ENCODE results near the gene VPS29. TPM values are rescaled to one million over a fixed set of nuclear protein-coding genes. Genes with fewer than 3 reads are reported as not detected.

Gene VPS29
- total RNA-seq, 4 donors from 2014 or later, result 81.1 to 124 (median 106) TPM

- Histone ChIP-seq H3K27ac (peak overlapping the region in 3 of 4 donors; percentile 19 to 62 (median 55)), H3K9me3 (no peaks in the 10 kb centered on the region), H3K36me3 (peaks cover 0 to 41% (median 0%) of the 10 kb centered on the region in 3 donors), H3K4me3 (no peak overlapping the region), H3K27me3 (no peaks in the 10 kb centered on the region), H3K4me1 (peaks cover 0 to 29% (median 0%) of the 10 kb centered on the region in 4 donors)
- TF ChIP-seq CTCF (IDR thresholded peaks at IDR 0.05), result no peak
- no peak for TF ChIP-seq POLR2A (IDR thresholded peaks at IDR 0.05)
- DNase-seq, result peak in 2 of 3 donors; percentile 54 to 58
Observed at GRCh38 chr12:110537605-110538409, 35.9 kb upstream of the VPS29 start.

- no peak for TF ChIP-seq POLR2A (IDR thresholded peaks at IDR 0.05)
- TF ChIP-seq CTCF (IDR thresholded peaks at IDR 0.05), result no peak
- peak overlapping the region in 3 of 4 donors; percentile 19 to 62 (median 55) for H3K27ac ChIP-seq
- no peak overlapping the region for H3K4me3 ChIP-seq
- no peak for DNase-seq
- no peaks in the 10 kb centered on the region for H3K9me3 ChIP-seq
- peaks cover 0 to 31% (median 0%) of the 10 kb centered on the region in 4 donors for H3K4me1 ChIP-seq
- no peaks in the 10 kb centered on the region for H3K27me3 ChIP-seq
- H3K36me3 ChIP-seq, result peaks cover 0 to 41% (median 0%) of the 10 kb centered on the region in 3 donors
Observed at GRCh38 chr12:110536834-110537604, 35.1 kb upstream of the VPS29 start.

GRCh38 chr12:110534811-110535210 lies 32.9 kb upstream of the VPS29 start:
- Histone ChIP-seq H3K27ac (no peak overlapping the region), H3K4me3 (no peak overlapping the region), H3K27me3 (no peaks in the 10 kb centered on the region), H3K9me3 (no peaks in the 10 kb centered on the region), H3K36me3 (peaks cover 0 to 41% (median 0%) of the 10 kb centered on the region in 3 donors), H3K4me1 (peaks cover 0 to 43% (median 0%) of the 10 kb centered on the region in 4 donors)
- no peak for DNase-seq
- no peak for TF ChIP-seq POLR2A (IDR thresholded peaks at IDR 0.05)
- TF ChIP-seq CTCF (IDR thresholded peaks at IDR 0.05), result no peak

GRCh38 chr12:110533607-110534006 lies 31.7 kb upstream of the VPS29 start:
- Histone ChIP-seq H3K27ac (peak overlapping the region in 1 of 4 donors; percentile 9), H3K9me3 (no peaks in the 10 kb centered on the region), H3K27me3 (no peaks in the 10 kb centered on the region), H3K4me3 (no peak overlapping the region), H3K4me1 (peaks cover 0 to 37% (median 0%) of the 10 kb centered on the region in 4 donors), H3K36me3 (peaks cover 0 to 30% (median 0%) of the 10 kb centered on the region in 3 donors)
- no peak for DNase-seq
- TF ChIP-seq CTCF (IDR thresholded peaks at IDR 0.05) (no peak), POLR2A (IDR thresholded peaks at IDR 0.05) (no peak)

- TF ChIP-seq CTCF (IDR thresholded peaks at IDR 0.05) (no peak), POLR2A (IDR thresholded peaks at IDR 0.05) (no peak)
- Histone ChIP-seq H3K27ac (peak overlapping the region in 2 of 4 donors; percentile 9 to 46), H3K36me3 (peaks cover 0 to 21% (median 0%) of the 10 kb centered on the region in 3 donors)
Observed at GRCh38 chr12:110532644-110533043, 30.7 kb upstream of the VPS29 start.

More at GRCh38 chr12:110532644-110533043, 30.7 kb upstream of the VPS29 start:
- peaks cover 0 to 27% (median 0%) of the 10 kb centered on the region in 4 donors for H3K4me1 ChIP-seq
- H3K4me3 ChIP-seq, result no peak overlapping the region
- H3K27me3 ChIP-seq, result no peaks in the 10 kb centered on the region
- no peaks in the 10 kb centered on the region for H3K9me3 ChIP-seq
- DNase-seq, result no peak

Data from Peyer's patch (tissue), 4 donors.